GM19438 (cell line): Measurements from ENCODE around the gene ARFGEF3.
"Not testable (repeated sequence)": the region's sequence is repeated elsewhere in the genome, so short reads cannot be mapped to it uniquely, and the experiment has no call there.

Source experiments
- ATAC-seq: cut with Tn5 transposase; IDR thresholded peaks from one replicate; pipeline ENCODE4 v1.9.1; 2021; ENCODE audit warnings: low read depth; ENCODE audit not compliant: unreplicated experiment

ARFGEF3 gene, protein sequence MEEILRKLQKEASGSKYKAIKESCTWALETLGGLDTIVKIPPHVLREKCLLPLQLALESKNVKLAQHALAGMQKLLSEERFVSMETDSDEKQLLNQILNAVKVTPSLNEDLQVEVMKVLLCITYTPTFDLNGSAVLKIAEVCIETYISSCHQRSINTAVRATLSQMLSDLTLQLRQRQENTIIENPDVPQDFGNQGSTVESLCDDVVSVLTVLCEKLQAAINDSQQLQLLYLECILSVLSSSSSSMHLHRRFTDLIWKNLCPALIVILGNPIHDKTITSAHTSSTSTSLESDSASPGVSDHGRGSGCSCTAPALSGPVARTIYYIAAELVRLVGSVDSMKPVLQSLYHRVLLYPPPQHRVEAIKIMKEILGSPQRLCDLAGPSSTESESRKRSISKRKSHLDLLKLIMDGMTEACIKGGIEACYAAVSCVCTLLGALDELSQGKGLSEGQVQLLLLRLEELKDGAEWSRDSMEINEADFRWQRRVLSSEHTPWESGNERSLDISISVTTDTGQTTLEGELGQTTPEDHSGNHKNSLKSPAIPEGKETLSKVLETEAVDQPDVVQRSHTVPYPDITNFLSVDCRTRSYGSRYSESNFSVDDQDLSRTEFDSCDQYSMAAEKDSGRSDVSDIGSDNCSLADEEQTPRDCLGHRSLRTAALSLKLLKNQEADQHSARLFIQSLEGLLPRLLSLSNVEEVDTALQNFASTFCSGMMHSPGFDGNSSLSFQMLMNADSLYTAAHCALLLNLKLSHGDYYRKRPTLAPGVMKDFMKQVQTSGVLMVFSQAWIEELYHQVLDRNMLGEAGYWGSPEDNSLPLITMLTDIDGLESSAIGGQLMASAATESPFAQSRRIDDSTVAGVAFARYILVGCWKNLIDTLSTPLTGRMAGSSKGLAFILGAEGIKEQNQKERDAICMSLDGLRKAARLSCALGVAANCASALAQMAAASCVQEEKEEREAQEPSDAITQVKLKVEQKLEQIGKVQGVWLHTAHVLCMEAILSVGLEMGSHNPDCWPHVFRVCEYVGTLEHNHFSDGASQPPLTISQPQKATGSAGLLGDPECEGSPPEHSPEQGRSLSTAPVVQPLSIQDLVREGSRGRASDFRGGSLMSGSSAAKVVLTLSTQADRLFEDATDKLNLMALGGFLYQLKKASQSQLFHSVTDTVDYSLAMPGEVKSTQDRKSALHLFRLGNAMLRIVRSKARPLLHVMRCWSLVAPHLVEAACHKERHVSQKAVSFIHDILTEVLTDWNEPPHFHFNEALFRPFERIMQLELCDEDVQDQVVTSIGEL (N-terminal part only)

GRCh38 chr6:138161338-138162110, at the start of gene ARFGEF3:
ARFGEF3 (plus strand) TSS chr6:138161939; CDS start chr6:138162087, 148 bp downstream.
- peak; percentile 91 for ATAC-seq

DNA sequence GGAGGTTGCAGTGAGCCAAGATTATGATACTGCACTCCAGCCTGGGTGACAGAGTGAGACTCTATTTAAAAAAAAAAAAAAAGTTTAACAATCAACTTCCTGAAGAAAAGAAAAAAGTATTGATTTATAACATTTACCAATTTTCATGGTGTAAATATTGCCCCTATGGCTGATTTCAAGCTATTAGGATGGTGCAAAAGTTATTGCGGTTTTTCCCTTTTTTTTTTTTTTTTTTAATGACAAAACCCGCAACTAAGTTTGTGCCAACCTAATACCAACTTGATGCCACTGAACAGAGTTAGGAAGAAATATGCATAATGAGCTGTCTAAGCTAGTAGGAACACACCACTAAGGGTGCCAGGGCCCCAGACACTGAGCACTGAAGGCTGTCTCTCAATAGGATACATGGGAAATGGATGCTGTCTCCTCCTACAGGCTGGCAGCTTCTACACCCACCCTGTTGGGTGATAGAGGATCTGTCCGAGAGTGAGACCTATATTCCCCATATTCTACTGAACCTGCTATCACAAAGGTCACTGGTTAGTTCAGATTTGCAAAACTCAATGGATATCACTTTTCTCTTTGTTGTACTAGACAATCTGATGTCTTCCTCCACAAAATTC, 48.0 kb upstream of the ARFGEF3 start:
- ATAC-seq = no peak

DNA sequence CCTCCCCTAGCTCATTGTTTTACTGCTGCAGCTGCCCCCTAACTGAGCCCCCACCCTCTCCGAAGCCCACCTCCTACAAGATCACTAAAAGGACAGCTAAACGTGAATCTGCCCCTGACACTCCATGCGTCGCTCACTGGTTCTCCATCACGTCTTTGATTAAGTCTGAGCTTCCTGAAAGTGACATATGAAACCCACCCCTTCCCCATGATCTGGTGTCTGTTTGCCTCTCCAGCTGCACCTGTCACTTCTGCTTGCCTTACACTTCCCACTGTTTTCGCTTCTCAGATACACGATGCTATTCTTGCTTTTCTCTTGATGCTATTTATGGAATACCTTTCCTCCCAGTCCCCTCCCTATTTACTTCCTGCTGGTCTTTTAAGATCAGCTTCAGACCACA, 46.5 kb upstream of the ARFGEF3 start:
- ATAC-seq = no peak

DNA sequence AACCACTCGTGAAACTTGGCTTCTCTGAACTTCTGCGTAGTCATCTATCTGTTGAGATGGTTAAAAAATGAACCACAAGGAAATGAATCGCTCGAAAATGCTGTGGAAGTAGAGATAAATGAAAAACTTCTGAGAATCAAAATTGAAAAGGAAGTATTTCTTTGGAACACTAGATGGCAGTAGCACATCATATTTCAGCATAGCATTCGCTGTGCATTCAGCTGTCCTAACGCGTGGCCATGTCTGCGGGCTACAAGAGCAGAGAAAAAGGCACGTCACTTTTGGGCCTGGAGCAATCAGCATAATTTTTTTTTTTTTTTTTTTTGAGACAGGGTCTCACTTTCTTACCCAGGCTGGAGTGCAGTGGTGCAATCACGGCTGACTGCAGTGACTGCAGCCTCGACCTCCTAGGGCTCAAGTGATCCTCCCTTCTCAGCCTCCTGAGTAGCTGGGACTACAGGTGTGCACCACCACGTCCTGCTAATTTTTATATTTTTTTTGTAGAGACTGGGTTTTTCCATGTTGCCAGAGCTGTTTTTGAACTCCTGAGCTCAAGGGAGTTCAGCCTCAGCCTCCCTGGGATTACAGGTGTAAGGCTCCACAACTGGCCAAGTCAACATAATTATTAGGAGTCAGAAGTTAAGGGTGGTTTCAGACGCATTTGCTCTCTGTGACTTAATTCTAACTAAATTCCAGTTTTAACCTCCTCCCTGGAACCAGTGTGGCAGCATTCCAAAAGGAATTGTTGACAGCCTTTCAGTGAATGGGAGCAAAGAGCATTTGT, 45.7 kb upstream of the ARFGEF3 start:
- no peak for ATAC-seq

DNA sequence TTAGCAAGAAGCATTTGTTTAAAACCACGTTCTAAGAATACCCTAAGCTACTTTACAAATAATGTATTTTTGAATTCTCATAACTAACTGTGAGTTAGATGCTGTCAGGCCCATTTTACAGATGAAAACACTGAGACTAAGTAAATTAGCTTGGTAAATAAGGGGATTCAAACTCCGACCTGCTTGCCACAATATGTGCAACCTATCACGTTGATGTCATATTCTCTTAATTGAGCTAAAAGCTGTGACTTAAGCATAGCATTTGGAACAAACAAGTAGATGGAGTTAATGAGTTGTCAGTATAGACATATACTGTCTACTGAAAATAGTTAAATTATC, 45.1 kb upstream of the ARFGEF3 start:
- ATAC-seq = no peak

DNA sequence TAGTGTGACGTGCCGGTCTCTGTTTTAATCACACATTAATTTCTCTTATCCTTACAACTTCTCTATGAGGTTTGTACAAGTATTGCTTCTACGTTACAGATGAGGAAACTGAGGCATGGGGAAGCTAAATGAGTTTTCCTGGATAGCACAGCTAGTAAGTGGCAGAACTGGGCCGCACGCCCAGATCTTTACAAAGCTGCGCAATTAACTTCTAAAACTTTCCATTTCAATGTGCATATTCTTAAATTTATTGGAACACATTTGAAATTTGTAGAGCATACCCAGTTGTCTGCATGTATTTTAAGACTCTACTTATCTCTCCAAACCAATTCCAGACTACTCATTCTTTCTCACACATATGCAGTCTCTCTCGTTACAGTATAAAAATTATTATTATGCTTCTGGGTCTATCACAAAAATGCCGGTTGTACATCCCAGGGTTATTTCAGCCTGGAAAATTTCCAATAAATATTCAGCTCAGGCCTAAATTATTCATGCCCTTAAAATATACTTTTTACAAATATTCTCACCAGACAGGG, 44.3 kb upstream of the ARFGEF3 start:
- ATAC-seq = no peak

DNA sequence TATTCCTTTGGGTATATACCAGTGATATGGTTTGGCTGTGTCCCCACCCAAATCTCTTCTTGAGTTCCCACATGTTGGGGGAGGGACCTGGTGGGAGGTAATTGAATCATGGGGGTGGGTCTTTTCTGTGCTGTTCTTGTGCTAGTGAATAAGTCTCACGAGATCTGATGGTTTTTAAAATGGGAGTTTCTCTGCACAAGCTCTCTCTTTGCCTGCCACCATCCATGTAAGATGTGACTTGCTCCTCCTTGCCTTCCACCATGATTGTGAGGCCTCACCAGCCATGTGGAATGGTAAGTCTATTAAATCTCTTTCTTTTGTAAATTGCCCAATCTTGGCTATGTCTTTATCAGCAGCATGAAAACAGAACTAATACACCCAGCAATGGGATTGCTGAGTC, 42.5 kb upstream of the ARFGEF3 start:
- ATAC-seq = not testable (repeated sequence)

DNA sequence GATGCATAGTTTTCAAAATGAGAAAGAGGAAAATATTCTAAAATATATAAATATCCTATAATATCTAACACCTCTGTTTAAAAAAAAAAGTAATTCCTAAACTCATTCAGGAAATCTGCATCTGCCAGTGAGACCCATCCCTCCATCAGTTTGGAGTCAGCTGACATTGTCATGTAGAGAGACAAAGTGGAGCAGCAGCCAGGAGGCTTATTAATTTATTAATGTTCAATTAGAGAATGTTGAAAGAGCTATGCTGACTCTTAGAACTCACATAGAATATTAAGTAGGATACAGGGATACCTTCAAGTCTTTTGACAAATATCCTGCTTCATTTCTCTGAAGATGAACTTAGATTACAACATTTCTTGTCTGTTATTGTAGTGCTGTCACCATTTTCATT, 41.8 kb upstream of the ARFGEF3 start:
- ATAC-seq = no peak

DNA sequence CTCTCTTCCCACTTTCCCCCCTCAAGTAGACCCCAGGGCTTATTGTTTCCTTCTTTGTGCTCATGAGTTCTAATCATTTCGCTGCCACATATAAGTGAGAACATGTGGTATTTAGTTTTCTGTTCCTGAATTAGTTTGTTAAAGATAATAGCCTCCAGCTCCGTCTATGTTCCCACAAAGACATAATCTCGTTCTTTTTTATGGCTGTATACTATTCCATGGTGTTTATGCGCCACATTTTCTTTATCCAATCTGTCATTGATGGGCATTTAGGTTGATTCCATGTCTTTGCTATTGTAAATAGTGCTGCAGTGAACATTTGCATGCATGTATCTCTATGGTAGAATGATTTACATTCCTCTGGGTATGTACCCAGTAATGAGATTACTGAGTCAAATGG, 37.6 kb upstream of the ARFGEF3 start:
- ATAC-seq = no peak

- ATAC-seq = no peak
These were observed 33.6 kb upstream of the ARFGEF3 start for GRCh38 chr6:138128096-138128495.

- no peak for ATAC-seq
These were observed 32.5 kb upstream of the ARFGEF3 start for GRCh38 chr6:138129190-138129589.

- ATAC-seq = no peak
These were observed 18.9 kb upstream of the ARFGEF3 start for GRCh38 chr6:138142806-138143205.

GRCh38 chr6:138145402-138145801, 16.3 kb upstream of the ARFGEF3 start:
- ATAC-seq = no peak

- no peak for ATAC-seq
These were observed 15.2 kb upstream of the ARFGEF3 start for GRCh38 chr6:138146544-138146943.

- ATAC-seq = no peak
These were observed 6.3 kb upstream of the ARFGEF3 start for GRCh38 chr6:138155443-138155842.

DNA sequence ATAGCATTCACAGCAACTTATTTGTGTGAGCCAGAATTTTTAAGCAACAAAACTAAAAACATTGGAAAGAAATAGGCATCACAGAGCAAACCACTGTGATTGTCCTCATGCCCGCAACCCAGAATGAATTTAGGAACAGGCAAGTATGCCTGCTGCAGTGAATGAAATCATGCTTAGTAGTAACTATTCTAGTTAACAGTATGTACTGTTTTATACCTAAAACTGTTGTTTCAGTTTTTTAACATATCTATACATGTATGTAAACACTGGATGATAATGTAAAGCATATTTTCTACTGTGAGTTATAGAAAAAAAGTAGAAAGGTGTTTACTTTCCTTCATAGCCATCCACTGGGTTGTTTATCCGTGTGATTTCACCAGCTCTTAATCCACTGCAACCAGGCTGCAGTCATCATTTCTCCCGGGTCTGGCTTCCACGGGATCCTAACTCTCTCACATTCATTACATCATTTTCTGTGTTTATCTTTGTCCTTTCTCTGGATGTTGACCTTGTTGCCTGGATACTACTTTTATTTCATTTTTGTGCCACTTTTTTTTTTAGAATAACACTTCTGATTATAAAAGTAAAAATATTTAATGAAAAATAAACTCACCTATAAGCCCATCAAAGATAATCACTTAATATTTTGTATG, 3.6 kb upstream of the ARFGEF3 start:
- ATAC-seq = no peak

DNA sequence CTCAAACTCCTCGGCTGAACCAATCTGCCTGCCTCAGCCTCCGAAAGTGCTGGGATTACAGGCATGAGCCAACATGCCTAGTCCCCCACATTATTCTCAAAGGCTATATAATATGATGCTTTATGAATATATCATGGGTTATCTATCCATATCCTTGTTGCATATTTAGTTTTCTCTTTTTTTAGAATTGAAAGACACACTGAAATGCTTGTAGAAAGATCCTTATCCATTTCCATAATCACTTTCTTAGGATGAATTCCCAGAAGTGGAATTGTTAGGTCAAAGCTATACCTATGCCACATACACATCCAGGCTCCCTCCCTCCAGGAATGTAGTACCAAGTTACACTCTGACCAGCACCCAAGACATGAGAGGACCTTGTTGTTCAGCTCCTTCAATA, 2.5 kb upstream of the ARFGEF3 start:
- no peak for ATAC-seq
